Endothelial cell of umbilical vein (primary cell): Measurements from ENCODE around the gene TADA2B. TPM values are rescaled to one million over a fixed set of nuclear protein-coding genes. Genes with fewer than 3 reads are reported as not detected.

ENCODE experiments used
- BruUV-seq: library from RNA; stranded (reverse); fragments of 400-500 nt; replicated peaks from 2 replicates; lab custom pipeline; 2021; lab: Mats Ljungman, UMichigan
- CTCF ChIA-PET: fragments of 300-600, 350-600 bp; sonication (Branson Sonifier 250); formaldehyde crosslinking; loops from one replicate; lab custom pipeline; 2021; ENCODE audit warnings: antibody characterized with exemption, inconsistent platforms; lab: Charles Lee
- POLR2A ChIA-PET: fragments of 300-600, 350-600 bp; sonication (Branson Sonifier 250); formaldehyde crosslinking; loops from one replicate; lab custom pipeline; 2021; ENCODE audit warnings: antibody characterized with exemption, inconsistent platforms; lab: Charles Lee
- DNase-seq: peaks from one replicate; pipeline ENCODE4 v3.0.0-alpha.2; 2011; ENCODE audit warnings: low read depth, low spot score
- FAIRE-seq: peaks from 2 replicates; lab custom pipeline; 2011; peaks lifted over from hg19 to GRCh38; lab: Jason Lieb, UNC
- H2AFZ ChIP-seq: 2 replicates; pipeline ENCODE4 v1.6.0; 2012; ENCODE audit warnings: low read depth, low read length, control low read depth, inconsistent platforms
- H3K27ac ChIP-seq: 2 replicates; pipeline ENCODE4 v1.5.1; 2011; ENCODE audit warnings: low read depth, mild to moderate bottlenecking, control low read depth, low read length, moderate library complexity; ENCODE audit not compliant: insufficient read depth
- H3K27me3 ChIP-seq, 2 experiments: 2 replicates each; pipeline versions ENCODE4 v1.6.0 to v1.6.1; 2011; ENCODE audit warnings: low read length in 2 of 2, mixed read lengths in 1 of 2; ENCODE audit not compliant: control insufficient read depth in 2 of 2, insufficient read depth in 2 of 2
- H3K36me3 ChIP-seq, 2 experiments: 2 replicates in 1 of 2; 3 replicates in 1 of 2; pipeline ENCODE4 v1.5.1; 2011; ENCODE audit warnings: low read length in 2 of 2, mild to moderate bottlenecking in 1 of 2, moderate library complexity in 1 of 2; ENCODE audit not compliant: control insufficient read depth in 2 of 2, insufficient read depth in 2 of 2; ENCODE audit errors: extremely low read depth in 1 of 2
- H3K4me1 ChIP-seq: 3 replicates; pipeline ENCODE4 v1.5.1; 2011; ENCODE audit warnings: mild to moderate bottlenecking, low read length; ENCODE audit not compliant: control insufficient read depth, insufficient read depth; ENCODE audit errors: extremely low read depth
- H3K4me2 ChIP-seq: 2 replicates; pipeline ENCODE4 v1.6.1; 2011; ENCODE audit warnings: low read length, control low read depth, mixed read lengths; ENCODE audit not compliant: insufficient read depth
- H3K4me3 ChIP-seq, 3 experiments: fragments of 200-600 bp in 1 of 3; sonication (generic), shearing (Covaris generic) in 1 of 3; replicated peaks in 1 of 3; 2 replicates each; pipeline ENCODE4 v1.5.1; 2011 to 2016; ENCODE audit warnings: control low read depth in 3 of 3, low read length in 3 of 3, mild to moderate bottlenecking in 2 of 3, inconsistent platforms in 1 of 3, low read depth in 1 of 3, moderate library complexity in 1 of 3; ENCODE audit not compliant: insufficient read depth in 1 of 3
- H3K79me2 ChIP-seq: 2 replicates; pipeline ENCODE4 v1.6.0; 2012; ENCODE audit warnings: low read length, inconsistent platforms; ENCODE audit not compliant: control insufficient read depth, insufficient read depth
- H3K9ac ChIP-seq: replicated peaks from 2 replicates; pipeline ENCODE3; 2011; ENCODE audit warnings: low read length, control low read depth; ENCODE audit not compliant: insufficient read depth; ENCODE audit errors: extremely low read depth
- H3K9me1 ChIP-seq: replicated peaks from 3 replicates; pipeline ENCODE4 v1.6.0; 2011; ENCODE audit warnings: mild to moderate bottlenecking, low read length; ENCODE audit not compliant: control insufficient read depth, insufficient read depth; ENCODE audit errors: extremely low read depth
- H3K9me3 ChIP-seq: replicated peaks from 2 replicates; pipeline ENCODE4 v1.5.1; 2012; ENCODE audit warnings: low read length, inconsistent platforms; ENCODE audit not compliant: control insufficient read depth, insufficient read depth
- H4K20me1 ChIP-seq: replicated peaks from 2 replicates; pipeline ENCODE3; 2011; ENCODE audit warnings: mild to moderate bottlenecking, low read length; ENCODE audit not compliant: control insufficient read depth, insufficient read depth; ENCODE audit errors: extremely low read depth
- EZH2 ChIP-seq: IDR thresholded peaks from 2 replicates; pipeline ENCODE4 v1.6.1; 2012; ENCODE audit warnings: borderline replicate concordance, low read depth, mild to moderate bottlenecking, moderate library complexity, low read length, inconsistent platforms; ENCODE audit not compliant: severe bottlenecking
- FOS ChIP-seq: IDR thresholded peaks from 2 replicates; pipeline ENCODE4 v1.6.1; 2011; ENCODE audit warnings: mild to moderate bottlenecking, low read length, moderate library complexity, borderline replicate concordance; ENCODE audit not compliant: insufficient read depth
- GATA2 ChIP-seq: IDR thresholded peaks from 2 replicates; pipeline ENCODE4 v1.7.0; 2011; ENCODE audit warnings: low read depth, mild to moderate bottlenecking, moderate library complexity, mixed read lengths, low read length; ENCODE audit not compliant: insufficient read length, insufficient read depth
- JUN ChIP-seq: IDR thresholded peaks from 2 replicates; pipeline ENCODE4 v1.6.1; 2011; ENCODE audit warnings: borderline replicate concordance, low read depth; ENCODE audit not compliant: insufficient read length, insufficient read depth
- MYC ChIP-seq: IDR thresholded peaks from one replicate; pipeline ENCODE4 v1.6.1; 2011; ENCODE audit warnings: mild to moderate bottlenecking, low read depth, low read length
- POLR2A ChIP-seq: IDR thresholded peaks from 2 replicates; pipeline ENCODE4 v1.6.1; 2012; ENCODE audit warnings: low read depth, mild to moderate bottlenecking, control low read depth, low read length
- POLR2AphosphoS5 ChIP-seq: IDR thresholded peaks from 2 replicates; pipeline ENCODE4 v1.6.1; 2012; ENCODE audit warnings: low read depth, mild to moderate bottlenecking, control low read depth, low read length, moderate library complexity; ENCODE audit not compliant: insufficient read depth
- dilution Hi-C: fragments of 300-500 bp; cut with MboI; formaldehyde crosslinking; loops from one replicate; pipeline ENCODE4 v1.15.0; 2019; ENCODE audit warnings: low sequenced_read_pairs; ENCODE audit not compliant: extremely low pct_ligation_motif_present
- intact Hi-C: fragments of 100-400 bp; cut with micrococcal nuclease; formaldehyde crosslinking; loops from one replicate; pipeline ENCODE4 v1.10.0; 2022
- polyA plus RNA-seq, 4 experiments: library from polyadenylated mRNA; depleted of rRNA in 3 of 4; stranded (reverse) in 3 of 4; unstranded in 1 of 4; fragments of >200 nt; gene quantifications; 2 replicates each; pipeline versions ENCODE4 v1.2.1 to v1.2.3, GENCODE V29; 2011 to 2012; ENCODE audit warnings: missing spikeins in 1 of 4
- total RNA-seq: library from RNA; stranded (reverse); gene quantifications from 2 replicates; pipeline ENCODE4 v1.2.3, GENCODE V29; 2021
- TF ChIP-seq, protein P1 (sequence below): IDR thresholded peaks from 2 replicates; pipeline ENCODE4 v1.6.1; 2011; ENCODE audit not compliant: insufficient read depth, insufficient read length
- TF ChIP-seq, protein P2 (sequence below), 2 donors: IDR thresholded peaks; 1 replicate in 1 of 2; 2 replicates in 1 of 2; pipeline ENCODE4 v1.5.1; 2011; ENCODE audit warnings: low read length in 2 of 2, mild to moderate bottlenecking in 2 of 2, moderate library complexity in 2 of 2, control low read depth in 1 of 2, inconsistent platforms in 1 of 2, low read depth in 1 of 2; ENCODE audit not compliant: insufficient read depth in 1 of 2; ENCODE audit errors: extremely low read depth in 1 of 2

Gene TADA2B
- total and polyA plus RNA-seq, 2 donors (not counting 3 experiments of a cell fraction or from before 2014, with no cell fraction given): 5.5 to 11.5 TPM

DNA sequence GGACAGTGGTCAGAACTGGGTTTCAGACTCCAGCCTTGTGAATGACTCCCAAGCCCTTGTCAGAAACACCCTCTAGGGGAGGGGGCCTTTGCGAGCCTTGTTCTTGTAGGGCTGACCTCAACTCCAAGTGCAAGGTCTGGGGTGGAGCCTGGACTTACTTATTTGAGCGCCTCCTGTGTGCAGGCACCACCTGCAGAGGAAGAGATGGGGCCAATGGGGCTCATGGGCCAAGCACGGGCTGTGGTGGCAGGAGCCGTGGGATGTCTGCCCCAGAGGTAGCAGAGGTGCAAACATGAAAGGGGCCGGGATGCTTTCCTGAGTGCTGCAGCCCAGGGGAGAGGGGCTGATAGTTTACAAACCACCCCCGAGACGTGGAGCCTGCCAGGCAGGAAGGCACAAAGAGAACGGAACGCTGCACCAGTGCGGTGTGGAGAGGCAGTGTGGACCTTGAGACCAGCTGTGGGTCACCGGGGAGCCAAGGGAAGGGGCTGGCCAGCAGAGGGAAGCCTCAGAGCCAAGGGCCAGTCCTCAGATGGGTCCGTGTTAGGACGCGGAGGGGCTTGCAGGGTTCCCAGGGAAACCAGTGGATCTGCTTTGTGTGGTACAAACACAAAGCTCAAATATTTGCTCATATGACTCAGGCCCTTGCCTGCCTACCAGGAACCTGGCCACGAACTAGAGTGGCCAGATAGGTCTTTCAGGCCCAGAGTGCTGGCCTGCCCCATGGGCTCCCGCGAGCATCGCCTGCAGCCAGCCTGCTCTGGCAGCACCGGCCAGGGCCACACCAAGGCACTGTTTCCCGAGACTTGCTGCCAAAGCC, 8.7 kb upstream of the TADA2B start:
- Histone ChIP-seq H3K9me1 (no peaks in the 10 kb centered on the region), H3K27me3 (no peaks in the 10 kb centered on the region), H3K27ac (no peak overlapping the region), H3K9me3 (no peaks in the 10 kb centered on the region), H2AFZ (no peak overlapping the region), H3K9ac (no peak overlapping the region), H3K4me3 (no peak overlapping the region), H4K20me1 (no peaks in the 10 kb centered on the region), H3K4me1 (no peaks in the 10 kb centered on the region), H3K4me2 (no peak overlapping the region), H3K79me2 (no peaks in the 10 kb centered on the region), H3K36me3 (peaks cover 0 to 17% of the 10 kb centered on the region in 2 experiments)
- DNase-seq: no peak
- POLR2A ChIA-PET: no interaction called here
- TF ChIP-seq, protein P1, sequence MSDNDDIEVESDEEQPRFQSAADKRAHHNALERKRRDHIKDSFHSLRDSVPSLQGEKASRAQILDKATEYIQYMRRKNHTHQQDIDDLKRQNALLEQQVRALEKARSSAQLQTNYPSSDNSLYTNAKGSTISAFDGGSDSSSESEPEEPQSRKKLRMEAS: no peak
- no peak for TF ChIP-seq JUN
- TF ChIP-seq GATA2: no peak
- TF ChIP-seq FOS: no peak
- TF ChIP-seq, protein P2, sequence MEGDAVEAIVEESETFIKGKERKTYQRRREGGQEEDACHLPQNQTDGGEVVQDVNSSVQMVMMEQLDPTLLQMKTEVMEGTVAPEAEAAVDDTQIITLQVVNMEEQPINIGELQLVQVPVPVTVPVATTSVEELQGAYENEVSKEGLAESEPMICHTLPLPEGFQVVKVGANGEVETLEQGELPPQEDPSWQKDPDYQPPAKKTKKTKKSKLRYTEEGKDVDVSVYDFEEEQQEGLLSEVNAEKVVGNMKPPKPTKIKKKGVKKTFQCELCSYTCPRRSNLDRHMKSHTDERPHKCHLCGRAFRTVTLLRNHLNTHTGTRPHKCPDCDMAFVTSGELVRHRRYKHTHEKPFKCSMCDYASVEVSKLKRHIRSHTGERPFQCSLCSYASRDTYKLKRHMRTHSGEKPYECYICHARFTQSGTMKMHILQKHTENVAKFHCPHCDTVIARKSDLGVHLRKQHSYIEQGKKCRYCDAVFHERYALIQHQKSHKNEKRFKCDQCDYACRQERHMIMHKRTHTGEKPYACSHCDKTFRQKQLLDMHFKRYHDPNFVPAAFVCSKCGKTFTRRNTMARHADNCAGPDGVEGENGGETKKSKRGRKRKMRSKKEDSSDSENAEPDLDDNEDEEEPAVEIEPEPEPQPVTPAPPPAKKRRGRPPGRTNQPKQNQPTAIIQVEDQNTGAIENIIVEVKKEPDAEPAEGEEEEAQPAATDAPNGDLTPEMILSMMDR (IDR thresholded peaks at IDR 0.05; ENCODE audit: extremely low read depth in 1 of 2, insufficient read depth in 1 of 2, low read depth in 1 of 2, low read length in 2 of 2): no peak
- TF ChIP-seq MYC: no peak
- TF ChIP-seq POLR2A: no peak
- TF ChIP-seq POLR2AphosphoS5: no peak
- TF ChIP-seq EZH2: no peak
- intact Hi-C loops: no loop called here
- no TSS peak for BruUV-seq
- FAIRE-seq: no peak
- CTCF ChIA-PET: interaction anchor here (0.7 to 1.1 kb wide), 2 partner anchors 9 to 35 kb away, joined by 3 read pairs; partner anchors contain the start of gene TADA2B
- dilution Hi-C loops: no loop called here
